ENCODE results near the gene EMILIN3.
"Not testable (repeated sequence)": the region's sequence is repeated elsewhere in the genome, so short reads cannot be mapped to it uniquely, and the experiment has no call there.

Gene EMILIN3

GRCh38 chr20:41317546-41318270 is 48.9 kb downstream of the EMILIN3 start, which contains the start of gene ZHX3:
Gene ZHX3, minus strand, starts transcription at chr20:41317731. Its CDS starts 112,815 bp downstream, at chr20:41204916.
- peak; percentile 94 to 98 for DNase-seq (ENCODE audit: low read depth in 2 of 2)

DNA sequence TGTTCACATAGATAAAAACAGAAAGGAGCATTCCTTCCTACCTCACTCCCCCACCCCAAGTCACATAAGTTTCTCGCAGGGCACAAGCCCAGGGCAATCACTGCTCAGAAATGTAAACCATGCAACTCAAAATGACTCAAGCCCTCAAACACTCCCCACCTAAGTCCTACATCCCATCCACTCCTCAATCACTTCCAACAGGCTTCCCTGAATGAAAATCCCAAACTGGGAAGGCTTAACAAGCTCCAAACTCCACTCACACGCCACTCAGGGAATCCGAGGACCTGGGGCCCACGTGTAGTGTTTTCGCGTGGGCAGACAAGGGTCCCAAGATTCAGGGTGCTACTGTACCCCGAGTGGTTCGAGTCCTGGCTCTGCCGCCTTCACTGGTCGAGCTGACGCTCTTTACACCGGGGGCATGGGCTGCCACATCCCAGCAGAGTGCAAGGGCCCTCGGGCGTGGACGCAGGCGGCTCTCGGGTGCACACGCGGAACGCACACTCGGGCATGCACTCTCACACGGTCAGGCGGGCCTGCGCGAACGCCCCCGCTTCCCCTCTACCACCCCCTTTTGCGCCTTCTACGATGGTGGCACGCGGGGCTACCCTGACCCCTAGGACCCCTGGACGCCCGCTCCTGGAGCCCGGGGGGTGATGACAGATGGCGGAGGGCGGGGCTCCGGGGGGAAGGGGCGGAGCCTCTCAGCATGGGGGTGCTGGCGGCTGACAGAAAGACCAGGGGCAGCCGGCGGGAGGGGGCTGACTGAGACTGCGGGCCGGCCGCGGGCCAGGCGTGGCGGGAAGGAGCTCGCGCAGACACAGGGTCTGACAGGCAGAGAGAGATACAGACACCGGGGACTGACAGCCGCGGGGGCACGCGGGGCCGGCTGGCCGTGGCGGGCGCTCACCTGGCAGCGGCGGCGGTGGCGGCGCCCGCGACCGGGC is 49.7 kb downstream of the EMILIN3 start:
- DNase-seq (ENCODE audit: low read depth in 2 of 2): peak; percentile 65 to 73

- DNase-seq (ENCODE audit: low read depth in 2 of 2): no peak
These were observed 50.6 kb downstream of the EMILIN3 start for GRCh38 chr20:41316051-41316450.

GRCh38 chr20:41314386-41314785 is 52.2 kb downstream of the EMILIN3 start:
- no peak for DNase-seq (ENCODE audit: low read depth in 2 of 2)

- DNase-seq (ENCODE audit: low read depth in 2 of 2): not testable (repeated sequence)
These were observed 54.6 kb downstream of the EMILIN3 start for GRCh38 chr20:41312009-41312408.
